Transverse colon (tissue), 1 donor: Measurements from ENCODE around the gene CLIC4.

Experiments
- EP300 ChIP-seq: sonication (generic); formaldehyde crosslinking; IDR thresholded peaks from one replicate; pipeline ENCODE4 v1.6.1; 2017; ENCODE audit warnings: antibody characterized with exemption, low read depth
- POLR2A ChIP-seq: fragments of 450-650 bp; IDR thresholded peaks from one replicate; pipeline ENCODE4 v1.6.1; 2016; ENCODE audit warnings: antibody characterized with exemption, mild to moderate bottlenecking, moderate library complexity

DNA sequence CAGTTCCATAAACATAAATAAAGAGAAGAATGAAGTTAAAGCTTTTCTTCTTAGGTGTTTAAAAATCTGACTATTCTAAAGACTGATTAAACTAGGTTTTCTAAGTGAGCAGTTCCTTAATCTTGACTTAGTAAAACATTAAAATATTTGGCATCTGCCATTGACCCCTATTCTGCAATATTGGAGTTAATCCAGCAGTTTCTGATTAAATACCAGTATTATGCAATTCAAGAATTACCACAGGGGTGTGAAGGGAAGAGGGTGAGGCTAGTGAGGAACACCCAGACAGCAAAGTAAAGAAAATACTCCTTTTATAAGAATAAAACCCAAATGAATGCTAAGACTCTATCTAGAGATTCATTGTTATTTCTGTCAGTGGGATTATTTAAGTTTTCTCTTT lies 40.9 kb downstream of the CLIC4 start:
- no peak for TF ChIP-seq POLR2A
- TF ChIP-seq EP300: no peak
